Right renal pelvis (tissue), 4 donors: Measurements from ENCODE around the gene FMNL2. TPM values are rescaled to one million over a fixed set of nuclear protein-coding genes. Genes with fewer than 3 reads are reported as not detected.
"Not testable (repeated sequence)": the region's sequence is repeated elsewhere in the genome, so short reads cannot be mapped to it uniquely, and the experiment has no call there.

ENCODE experiments used
- DNase-seq, 4 donors: peaks; one replicate each; pipeline ENCODE4 v3.0.0-alpha.2; 2013; ENCODE audit warnings: low read depth in 4 of 4, low spot score in 3 of 4, missing footprints in 1 of 4
- polyA plus RNA-seq, 4 donors: library from polyadenylated mRNA; unstranded; fragments of 120-200 nt; gene quantifications; one replicate each; pipeline ENCODE4 v1.2.1, GENCODE V29; 2013; ENCODE audit not compliant: insufficient read length in 4 of 4

The FMNL2 gene
- polyA plus RNA-seq, 4 donors, result 87.8 to 108 (median 103) TPM

GRCh38 chr2:152372438-152372984 lies 37.5 kb downstream of the FMNL2 start:
- no peak for DNase-seq

- no peak for DNase-seq
Observed at GRCh38 chr2:152375174-152375573, 40.2 kb downstream of the FMNL2 start.

DNA sequence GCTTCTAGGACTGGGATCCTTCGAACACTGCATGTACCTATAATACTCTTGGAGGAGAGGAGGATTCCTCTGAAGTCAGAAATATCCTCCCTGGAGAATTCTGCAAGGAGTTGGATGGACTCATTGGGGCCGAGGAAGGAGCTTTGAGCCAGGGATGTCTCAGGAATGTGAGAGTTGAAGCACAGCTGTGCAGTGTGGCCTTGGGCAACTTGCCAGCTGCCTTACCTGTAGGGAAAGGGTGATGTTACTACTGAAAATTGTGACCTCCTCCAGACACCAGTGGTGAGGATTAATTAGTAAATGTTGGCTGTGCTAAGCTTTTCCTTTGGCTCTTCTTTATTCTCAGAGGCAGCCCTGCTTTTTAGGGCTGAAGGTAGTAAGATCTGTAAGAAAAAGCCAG lies 41.4 kb downstream of the FMNL2 start:
- DNase-seq, result no peak

DNA sequence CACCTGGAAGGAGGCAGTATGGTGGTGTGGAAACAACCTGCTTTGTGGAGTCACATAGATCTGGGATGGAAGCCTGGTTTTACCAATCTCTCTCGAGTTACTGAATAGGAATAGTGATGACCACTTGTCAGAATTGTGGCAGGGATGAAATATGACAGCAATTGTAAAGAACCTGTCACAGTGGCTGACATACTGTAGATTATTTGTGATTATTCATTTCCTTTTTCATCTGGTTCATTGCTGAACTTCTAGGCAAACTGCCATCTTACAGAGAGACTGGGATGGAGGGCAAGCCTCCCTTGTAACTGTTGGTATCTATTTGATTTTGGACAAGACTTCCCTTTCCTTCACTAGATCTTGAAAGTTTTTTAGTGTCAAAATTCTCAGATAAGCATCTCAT lies 42.0 kb downstream of the FMNL2 start:
- no peak for DNase-seq

DNA sequence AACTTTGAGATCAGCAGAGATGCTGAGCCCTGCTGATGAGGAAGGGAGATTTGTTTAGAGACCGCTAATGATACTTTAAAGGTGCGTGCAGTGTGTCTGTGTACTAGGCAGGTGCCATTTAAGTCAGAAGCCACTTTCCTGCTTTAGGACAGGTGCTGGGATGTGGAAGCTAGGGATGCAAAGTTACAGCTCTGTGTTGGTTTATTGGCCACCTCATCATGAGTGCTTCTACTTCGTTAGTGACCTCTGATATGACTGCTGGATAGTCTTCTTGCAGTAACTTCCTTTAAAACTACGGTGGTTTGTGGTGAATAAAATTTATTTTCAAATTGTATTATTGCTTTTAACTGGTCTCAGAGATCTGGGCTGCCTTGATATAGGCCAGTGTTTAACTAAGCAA lies 44.1 kb downstream of the FMNL2 start:
- DNase-seq, result no peak

- no peak for DNase-seq
Observed at GRCh38 chr2:152380261-152381055, 45.5 kb downstream of the FMNL2 start.

GRCh38 chr2:152383702-152384101 lies 48.7 kb downstream of the FMNL2 start:
- no peak for DNase-seq

GRCh38 chr2:152384992-152385391 lies 50.0 kb downstream of the FMNL2 start:
- DNase-seq, result no peak

GRCh38 chr2:152385650-152386049 lies 50.7 kb downstream of the FMNL2 start:
- no peak for DNase-seq

DNA sequence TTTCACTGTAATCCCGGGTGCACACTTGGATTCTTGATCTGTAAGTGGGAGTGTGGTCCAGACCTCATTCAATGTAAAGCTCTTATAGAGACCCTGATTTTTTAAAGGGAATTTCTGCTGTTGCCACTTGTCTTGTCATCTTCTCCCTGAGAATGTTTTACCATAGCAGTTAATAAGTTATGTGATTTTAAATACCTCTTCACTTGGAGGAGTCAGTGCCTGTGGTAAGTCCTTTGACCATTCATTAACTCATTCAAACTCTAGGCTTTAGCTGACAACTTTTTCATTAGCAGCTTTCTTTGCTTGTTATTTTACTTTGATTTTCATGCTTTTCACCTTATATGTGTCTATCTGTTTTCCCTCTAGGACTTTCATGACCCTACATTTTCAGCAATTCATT lies 51.3 kb downstream of the FMNL2 start:
- no peak for DNase-seq

GRCh38 chr2:152387041-152387440 lies 52.1 kb downstream of the FMNL2 start:
- no peak for DNase-seq

GRCh38 chr2:152388269-152388668 lies 53.3 kb downstream of the FMNL2 start:
- not testable (repeated sequence) for DNase-seq

GRCh38 chr2:152389483-152389882 lies 54.5 kb downstream of the FMNL2 start:
- no peak for DNase-seq

DNA sequence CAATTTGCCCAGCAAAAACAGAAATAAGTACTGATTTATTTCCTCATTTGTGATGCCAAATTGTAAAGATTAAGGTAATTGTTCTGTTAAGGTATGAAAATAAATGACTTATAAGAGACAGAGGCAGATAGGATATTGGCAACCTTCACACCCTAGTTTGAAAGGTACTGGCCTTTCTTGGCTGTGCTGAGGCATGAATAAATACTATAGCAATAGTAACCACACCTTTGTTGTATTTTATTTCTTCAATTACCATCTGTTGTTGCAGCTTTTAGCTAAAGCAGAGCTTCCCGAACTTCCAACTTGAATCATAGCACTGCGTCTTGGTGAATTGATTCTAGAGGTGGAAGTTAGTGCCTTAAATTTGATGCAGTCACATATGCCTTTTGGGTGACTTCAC lies 55.9 kb downstream of the FMNL2 start:
- no peak for DNase-seq

DNA sequence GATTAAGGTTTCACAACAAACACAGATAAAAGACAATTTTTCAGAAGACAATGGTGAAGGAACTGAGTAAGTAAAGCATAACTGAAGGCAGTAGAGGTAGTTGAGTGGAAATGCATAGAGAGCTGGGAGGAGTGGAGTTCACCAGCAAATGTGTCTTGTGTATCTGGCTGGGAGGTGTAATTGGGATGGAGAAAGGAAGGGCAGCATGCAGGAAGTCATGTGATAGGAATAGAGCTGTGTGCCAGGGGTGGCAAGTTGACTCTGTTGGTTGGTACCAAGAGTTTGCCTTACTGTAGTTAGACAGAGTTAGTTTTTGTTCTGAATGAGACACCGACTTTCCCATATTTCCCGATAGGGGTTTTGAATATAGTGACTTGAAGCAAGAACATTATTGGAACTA lies 56.3 kb downstream of the FMNL2 start:
- no peak for DNase-seq

GRCh38 chr2:152393377-152393776 lies 58.4 kb downstream of the FMNL2 start:
- no peak for DNase-seq

GRCh38 chr2:152394326-152394725 lies 59.4 kb downstream of the FMNL2 start:
- no peak for DNase-seq

DNA sequence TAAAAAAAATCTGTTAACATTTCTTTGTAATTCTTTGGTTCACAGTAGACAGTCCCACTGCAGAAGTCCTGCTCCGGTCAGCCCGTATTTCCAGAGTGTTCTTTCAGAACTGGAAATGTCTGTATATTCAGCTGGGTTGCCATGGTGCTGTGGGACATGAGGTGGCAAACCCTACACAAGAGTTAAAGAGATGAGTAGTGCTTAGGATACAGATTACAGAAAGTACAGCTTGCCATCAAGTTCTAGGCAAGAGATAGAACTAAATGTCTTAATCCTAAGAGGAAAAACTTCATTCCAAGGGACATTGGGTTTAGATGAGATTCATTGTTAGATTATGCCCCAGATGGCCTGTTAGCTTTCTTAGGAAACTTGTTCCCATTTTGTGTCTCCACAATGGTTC lies 60.1 kb downstream of the FMNL2 start:
- no peak for DNase-seq

GRCh38 chr2:152395572-152395971 lies 60.6 kb downstream of the FMNL2 start:
- no peak for DNase-seq

- no peak for DNase-seq
Observed at GRCh38 chr2:152396051-152396511, 61.1 kb downstream of the FMNL2 start.

DNA sequence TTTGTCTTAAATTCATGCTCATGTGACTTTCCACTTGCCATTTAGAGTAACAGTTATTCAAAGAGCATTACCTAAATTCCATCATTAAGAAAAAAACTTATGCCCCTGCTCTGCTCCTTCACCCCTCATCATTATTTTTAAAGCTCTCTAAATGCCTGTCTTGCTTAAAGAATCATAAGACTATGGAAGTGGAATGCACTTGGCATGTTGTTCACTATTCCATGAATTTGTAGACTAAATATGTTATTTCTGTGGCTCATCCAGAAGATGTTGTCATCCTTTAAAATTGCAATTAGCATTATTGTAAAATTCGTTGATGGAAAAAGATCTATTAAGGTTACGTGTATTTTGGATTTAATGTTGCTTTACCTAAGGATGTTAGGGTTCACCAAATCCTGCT lies 61.8 kb downstream of the FMNL2 start:
- no peak for DNase-seq

- no peak for DNase-seq
Observed at GRCh38 chr2:152399003-152399402, 64.0 kb downstream of the FMNL2 start.
